ENCODE results near the gene COL5A3. TPM values are rescaled to one million over a fixed set of nuclear protein-coding genes. Genes with fewer than 3 reads are reported as not detected.
A peak's percentile ranks its signal among the peaks of the same experiment; 100 is the strongest.
"Not testable (repeated sequence)": the region's sequence is repeated elsewhere in the genome, so short reads cannot be mapped to it uniquely, and the experiment has no call there.

Gene COL5A3
- 1 to 10 TPM in 1 of 4 donors, under 1 TPM in 3; 0.73 to 3.1 (median 0.85) TPM for polyA plus RNA-seq (ENCODE audit: insufficient read length in 4 of 4)

- no peak for DNase-seq (ENCODE audit: low read depth in 4 of 4, low spot score in 3 of 4)
Observed at GRCh38 chr19:10010247-10010691, at the start of gene COL5A3. TSS of gene COL5A3 (minus strand) at chr19:10010504. CDS start at chr19:10010385, 119 bp downstream.

DNA sequence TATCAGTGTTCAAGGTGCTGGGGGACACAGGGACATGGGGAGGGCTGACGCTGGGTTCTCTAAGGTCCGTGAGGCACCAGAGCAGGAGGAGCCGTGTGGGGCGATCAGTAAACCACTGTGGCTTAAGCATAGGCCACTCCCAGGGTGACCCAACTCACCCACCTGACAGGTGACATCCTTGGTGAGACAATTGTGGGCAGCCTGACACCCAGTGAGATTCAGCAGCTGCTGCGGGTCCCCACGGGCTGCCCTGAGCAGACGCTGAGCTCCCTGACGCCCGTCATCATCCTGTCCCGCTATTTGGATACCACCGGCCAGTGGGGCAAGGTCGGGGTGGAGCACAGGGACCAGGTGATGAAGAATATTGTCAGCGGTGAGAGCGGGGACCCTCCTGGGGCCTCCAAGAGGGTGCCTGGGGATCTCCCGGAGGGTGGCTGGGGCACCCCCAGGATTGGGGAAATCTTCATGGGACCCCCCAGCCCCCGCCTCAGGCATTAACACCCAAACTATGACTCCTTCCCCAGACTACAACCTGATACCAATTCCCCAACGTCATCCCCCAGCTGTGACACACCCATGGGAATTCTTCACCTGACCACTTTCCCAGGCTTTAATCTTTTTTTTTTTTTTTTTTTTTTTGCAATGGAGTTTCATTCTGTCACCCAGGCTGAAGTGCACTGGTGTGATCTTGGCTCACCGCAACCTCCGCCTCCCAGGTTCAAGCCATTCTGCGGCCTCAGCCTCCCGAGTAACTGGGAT lies 42.5 kb upstream of the COL5A3 start:
- DNase-seq (ENCODE audit: low read depth in 4 of 4, low spot score in 3 of 4) = no peak

GRCh38 chr19:10049626-10050025 lies 39.3 kb upstream of the COL5A3 start:
- DNase-seq (ENCODE audit: low read depth in 4 of 4, low spot score in 3 of 4) = no peak

DNA sequence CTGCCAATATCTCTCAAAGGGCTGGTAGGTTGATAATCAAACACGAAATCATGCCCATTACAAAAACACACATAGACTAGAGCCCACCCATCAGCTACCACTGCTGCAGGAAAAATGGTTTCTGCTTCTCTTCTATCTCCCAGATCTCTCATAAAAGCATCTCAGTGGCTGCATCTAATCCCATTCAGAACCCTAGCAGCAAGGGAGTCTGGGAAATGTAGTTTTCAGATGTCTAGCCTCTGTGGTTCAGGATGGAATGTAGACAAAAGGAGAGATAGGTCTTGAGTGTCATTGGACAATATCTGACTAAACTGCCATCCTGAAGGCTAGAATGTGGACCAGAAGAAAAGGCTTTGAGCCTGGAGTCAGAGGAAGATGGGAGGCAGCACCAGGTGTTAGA lies 35.1 kb upstream of the COL5A3 start:
- no peak for DNase-seq (ENCODE audit: low read depth in 4 of 4, low spot score in 3 of 4)

DNA sequence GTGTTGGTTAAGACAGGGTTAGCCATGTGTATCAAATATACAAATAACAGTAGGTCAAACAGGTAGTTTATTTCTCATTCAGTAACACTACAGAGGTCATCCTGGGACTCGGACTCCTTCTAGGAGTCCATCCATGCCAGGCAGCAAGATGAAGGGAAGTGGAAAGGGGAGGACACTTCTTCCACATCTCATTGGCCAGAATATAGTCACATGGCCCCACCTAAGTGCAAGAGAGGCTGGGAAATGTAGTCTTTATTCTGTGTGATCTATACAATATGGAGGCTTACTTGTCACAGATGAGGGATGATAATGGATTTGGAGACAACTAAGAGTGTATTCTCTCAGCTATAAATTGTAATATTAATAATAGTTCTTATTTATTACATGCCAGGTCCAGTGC lies 34.1 kb upstream of the COL5A3 start:
- no peak for DNase-seq (ENCODE audit: low read depth in 4 of 4, low spot score in 3 of 4)

GRCh38 chr19:10043286-10043927 lies 33.1 kb upstream of the COL5A3 start:
- peak in 1 of 4 donors; percentile 13 for DNase-seq (ENCODE audit: low read depth in 4 of 4, low spot score in 3 of 4)

GRCh38 chr19:10037809-10038208 lies 27.5 kb upstream of the COL5A3 start:
- DNase-seq (ENCODE audit: low read depth in 4 of 4, low spot score in 3 of 4) = no peak

GRCh38 chr19:10037367-10037766 lies 27.1 kb upstream of the COL5A3 start:
- DNase-seq (ENCODE audit: low read depth in 4 of 4, low spot score in 3 of 4) = no peak

- DNase-seq (ENCODE audit: low read depth in 4 of 4, low spot score in 3 of 4) = no peak
Observed at GRCh38 chr19:10036601-10037071, 26.3 kb upstream of the COL5A3 start.

DNA sequence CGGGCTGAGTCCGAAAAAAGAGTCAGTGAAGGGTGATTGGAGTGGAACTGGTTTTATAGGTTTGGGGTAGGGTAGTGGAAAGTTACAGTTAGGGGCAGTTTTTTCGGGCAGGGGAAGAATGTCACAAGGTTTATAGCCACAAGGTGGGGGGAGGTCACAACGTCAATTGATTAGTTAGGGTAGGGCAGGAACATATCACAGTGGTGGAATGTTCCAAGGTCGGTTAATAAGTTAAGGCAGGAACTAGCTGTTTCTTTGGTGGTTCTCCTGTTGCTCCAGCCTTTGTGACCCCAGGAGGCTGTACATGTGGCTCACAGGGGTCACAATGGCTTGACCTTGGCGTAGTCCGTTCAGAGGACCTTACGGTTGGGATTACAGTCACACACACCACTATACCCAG lies 23.3 kb upstream of the COL5A3 start:
- no peak for DNase-seq (ENCODE audit: low read depth in 4 of 4, low spot score in 3 of 4)

- DNase-seq (ENCODE audit: low read depth in 4 of 4, low spot score in 3 of 4) = peak; percentile 84 to 93 (median 85)
Observed at GRCh38 chr19:10027158-10027997, 17.1 kb upstream of the COL5A3 start.

GRCh38 chr19:10026744-10027143 lies 16.4 kb upstream of the COL5A3 start:
- no peak for DNase-seq (ENCODE audit: low read depth in 4 of 4, low spot score in 3 of 4)

GRCh38 chr19:10023096-10023495 lies 12.8 kb upstream of the COL5A3 start:
- DNase-seq (ENCODE audit: low read depth in 4 of 4, low spot score in 3 of 4) = not testable (repeated sequence)

DNA sequence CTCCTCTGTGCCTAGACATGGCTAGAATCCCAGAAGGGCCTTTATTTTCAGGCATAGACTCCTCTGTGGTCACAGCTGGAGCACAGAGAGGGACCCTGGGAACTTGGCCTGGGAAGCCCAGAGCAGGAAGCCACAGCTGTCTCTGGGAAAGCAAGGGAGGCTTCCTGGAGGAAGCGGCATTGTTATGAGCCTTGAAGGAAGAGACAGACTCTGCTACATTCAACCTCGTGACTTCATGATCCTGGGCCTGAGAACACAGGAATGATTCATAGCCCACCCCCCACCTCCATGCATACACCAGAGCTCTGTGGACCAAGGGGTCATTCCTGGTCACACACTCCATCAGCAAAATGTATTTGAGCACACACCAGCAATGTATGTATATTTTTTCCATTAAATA lies 11.6 kb upstream of the COL5A3 start:
- DNase-seq (ENCODE audit: low read depth in 4 of 4, low spot score in 3 of 4) = no peak

DNA sequence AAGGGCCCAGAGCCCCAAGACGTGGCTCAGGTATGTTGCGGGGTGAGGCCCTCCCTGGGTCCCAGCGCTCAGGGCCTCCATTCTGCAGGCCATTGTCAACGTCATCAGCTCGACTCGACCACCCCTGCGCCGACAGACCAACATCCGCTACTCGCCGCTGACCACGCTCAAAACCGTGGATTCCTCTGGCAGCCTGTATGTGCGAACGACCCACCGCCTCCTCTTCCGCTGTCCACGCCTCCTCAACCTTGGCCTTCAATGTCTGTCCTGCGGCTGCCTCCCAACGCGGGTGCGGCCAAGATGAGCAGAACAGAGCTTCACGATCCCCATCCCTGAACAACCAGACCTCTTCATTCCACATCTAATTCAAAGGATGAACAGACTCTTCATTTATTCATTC lies 11.1 kb upstream of the COL5A3 start:
- no peak for DNase-seq (ENCODE audit: low read depth in 4 of 4, low spot score in 3 of 4)

DNA sequence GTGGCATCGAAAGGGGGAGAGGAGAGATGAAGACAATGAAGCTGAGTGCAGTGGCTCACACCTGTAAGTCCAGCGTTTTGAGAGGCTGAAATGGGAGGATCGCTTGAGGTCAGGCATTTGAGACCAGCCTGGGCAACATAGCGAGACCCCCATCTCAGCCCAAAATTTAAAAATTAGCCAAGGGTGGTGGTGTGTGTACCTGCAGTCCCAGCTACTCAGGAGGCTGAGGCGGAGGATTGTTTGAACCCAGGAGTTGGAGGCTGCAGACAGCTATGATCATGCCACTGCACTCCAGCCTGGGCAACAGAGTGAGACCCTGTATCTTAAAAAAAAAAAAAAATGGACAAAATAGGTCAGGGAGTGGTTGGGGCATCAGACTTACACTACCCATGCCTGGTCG lies 10.5 kb upstream of the COL5A3 start:
- DNase-seq (ENCODE audit: low read depth in 4 of 4, low spot score in 3 of 4) = no peak

DNA sequence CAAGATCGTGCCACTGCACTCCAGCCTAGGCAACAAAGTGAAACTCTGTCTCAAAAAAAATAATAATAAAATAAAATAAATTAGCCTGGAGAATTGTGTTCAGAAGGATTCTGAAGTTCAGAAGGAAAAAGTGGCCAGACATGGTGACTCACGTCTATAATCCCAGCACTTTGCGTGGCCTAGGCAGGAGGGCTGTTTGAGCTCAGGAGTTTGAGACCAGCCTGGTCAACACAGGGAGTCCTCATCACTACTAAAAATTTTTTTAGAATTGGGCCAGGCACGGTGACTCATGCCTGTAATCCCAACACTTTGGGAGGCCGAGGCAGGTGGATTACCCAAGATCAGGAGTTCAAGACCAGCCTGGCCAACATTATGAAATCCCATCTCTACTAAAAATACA lies 8.9 kb upstream of the COL5A3 start:
- no peak for DNase-seq (ENCODE audit: low read depth in 4 of 4, low spot score in 3 of 4)

- DNase-seq (ENCODE audit: low read depth in 4 of 4, low spot score in 3 of 4) = no peak
Observed at GRCh38 chr19:10018786-10019185, 8.5 kb upstream of the COL5A3 start.

GRCh38 chr19:10018263-10018662 lies 8.0 kb upstream of the COL5A3 start:
- DNase-seq (ENCODE audit: low read depth in 4 of 4, low spot score in 3 of 4) = no peak

- no peak for DNase-seq (ENCODE audit: low read depth in 4 of 4, low spot score in 3 of 4)
Observed at GRCh38 chr19:10013834-10014618, 3.7 kb upstream of the COL5A3 start.
